Measurements from ENCODE around the gene INO80B. TPM values are rescaled to one million over a fixed set of nuclear protein-coding genes. Genes with fewer than 3 reads are reported as not detected.
"Not testable (repeated sequence)": the region's sequence is repeated elsewhere in the genome, so short reads cannot be mapped to it uniquely, and the experiment has no call there.

Gene INO80B
- polyA plus RNA-seq, 1 donor (not counting 4 experiments of a cell fraction or from before 2014, with no cell fraction given) = 18.8 TPM

- H2AFZ ChIP-seq (ENCODE audit: control insufficient read depth, low read length); H3K9me1 ChIP-seq (ENCODE audit: control insufficient read depth, extremely low read depth, insufficient read depth, low read length); H3K4me2 ChIP-seq (ENCODE audit: control insufficient read depth, extremely low read depth, insufficient read depth, low read depth, low read length); H3K9me3 ChIP-seq (ENCODE audit: control insufficient read depth, low read depth, low read length); dilution Hi-C loops (cut with MboI; ENCODE audit: extremely low pct_ligation_motif_present, low sequenced_read_pairs); H3K27ac ChIP-seq (ENCODE audit: control insufficient read depth, insufficient read depth, low read length); H3K27me3 ChIP-seq (ENCODE audit: control insufficient read depth, extremely low read depth, insufficient read depth, low read length); H3K4me3 ChIP-seq (ENCODE audit: control insufficient read depth in 2 of 3, extremely low read depth in 1 of 3, insufficient read depth in 2 of 3, low read depth in 1 of 3, low read length in 3 of 3); FAIRE-seq; H4K20me1 ChIP-seq (ENCODE audit: control insufficient read depth, extremely low read depth, insufficient read depth, low read length); H3K9ac ChIP-seq (ENCODE audit: control insufficient read depth, extremely low read depth, insufficient read depth, low read length); DNase-seq (ENCODE audit: low read depth, low spot score): not testable (repeated sequence)
- peaks cover 17% of the 10 kb centered on the region for H3K4me1 ChIP-seq (ENCODE audit: control insufficient read depth, extremely low read depth, insufficient read depth, low read length)
- peaks cover 12 to 25% of the 10 kb centered on the region in 2 experiments for H3K36me3 ChIP-seq (ENCODE audit: control insufficient read depth in 2 of 2, extremely low read depth in 1 of 2, insufficient read depth in 2 of 2, low read length in 2 of 2)
- peaks cover 37% of the 10 kb centered on the region for H3K79me2 ChIP-seq (ENCODE audit: control insufficient read depth, insufficient read depth, low read length)
Measured at GRCh38 chr2:74460187-74460586, 5.3 kb downstream of the INO80B start.

GRCh38 chr2:74461187-74462053 lies 6.5 kb downstream of the INO80B start:
- Histone ChIP-seq H3K9me3 (ENCODE audit: control insufficient read depth, low read depth, low read length) (no peaks in the 10 kb centered on the region), H4K20me1 (ENCODE audit: control insufficient read depth, extremely low read depth, insufficient read depth, low read length) (no peaks in the 10 kb centered on the region), H3K4me3 (ENCODE audit: control insufficient read depth in 2 of 3, extremely low read depth in 1 of 3, insufficient read depth in 2 of 3, low read depth in 1 of 3, low read length in 3 of 3) (no peak overlapping the region), H3K27me3 (ENCODE audit: control insufficient read depth, extremely low read depth, insufficient read depth, low read length) (no peaks in the 10 kb centered on the region), H3K79me2 (ENCODE audit: control insufficient read depth, insufficient read depth, low read length) (peaks cover 30% of the 10 kb centered on the region), H3K9me1 (ENCODE audit: control insufficient read depth, extremely low read depth, insufficient read depth, low read length) (no peaks in the 10 kb centered on the region), H3K4me2 (ENCODE audit: control insufficient read depth, extremely low read depth, insufficient read depth, low read depth, low read length) (no peak overlapping the region), H3K9ac (ENCODE audit: control insufficient read depth, extremely low read depth, insufficient read depth, low read length) (no peak overlapping the region), H3K4me1 (ENCODE audit: control insufficient read depth, extremely low read depth, insufficient read depth, low read length) (peaks cover 7% of the 10 kb centered on the region), H2AFZ (ENCODE audit: control insufficient read depth, low read length) (no peak overlapping the region), H3K36me3 (ENCODE audit: control insufficient read depth in 2 of 2, extremely low read depth in 1 of 2, insufficient read depth in 2 of 2, low read length in 2 of 2) (peaks cover 12 to 25% of the 10 kb centered on the region in 2 experiments), H3K27ac (ENCODE audit: control insufficient read depth, insufficient read depth, low read length) (no peak overlapping the region)
- no peak for FAIRE-seq
- TF ChIP-seq EZH2 (IDR thresholded peaks at IDR 0.05; ENCODE audit: low read length) (no peak), CTCF (optimal IDR thresholded peaks at IDR 0.05 in 1 of 3, IDR thresholded peaks at IDR 0.05 in 1 of 3, conservative IDR thresholded peaks at IDR 0.05 in 1 of 3; ENCODE audit: extremely low read depth in 1 of 3, insufficient read depth in 2 of 3, low read length in 3 of 3) (peak in 1 of 3 experiments; percentile 39)
- no peak for DNase-seq (ENCODE audit: low read depth, low spot score)
- dilution Hi-C loops (cut with MboI; ENCODE audit: extremely low pct_ligation_motif_present, low sequenced_read_pairs) = no loop called here

Data from keratinocyte (primary cell).